ENCODE measurements around the gene ADCY9. TPM values are rescaled to one million over a fixed set of nuclear protein-coding genes. Genes with fewer than 3 reads are reported as not detected.

ADCY9 gene
- total and polyA plus RNA-seq, 8 donors, result 6.6 to 20.9 (median 18.0) TPM

DNA sequence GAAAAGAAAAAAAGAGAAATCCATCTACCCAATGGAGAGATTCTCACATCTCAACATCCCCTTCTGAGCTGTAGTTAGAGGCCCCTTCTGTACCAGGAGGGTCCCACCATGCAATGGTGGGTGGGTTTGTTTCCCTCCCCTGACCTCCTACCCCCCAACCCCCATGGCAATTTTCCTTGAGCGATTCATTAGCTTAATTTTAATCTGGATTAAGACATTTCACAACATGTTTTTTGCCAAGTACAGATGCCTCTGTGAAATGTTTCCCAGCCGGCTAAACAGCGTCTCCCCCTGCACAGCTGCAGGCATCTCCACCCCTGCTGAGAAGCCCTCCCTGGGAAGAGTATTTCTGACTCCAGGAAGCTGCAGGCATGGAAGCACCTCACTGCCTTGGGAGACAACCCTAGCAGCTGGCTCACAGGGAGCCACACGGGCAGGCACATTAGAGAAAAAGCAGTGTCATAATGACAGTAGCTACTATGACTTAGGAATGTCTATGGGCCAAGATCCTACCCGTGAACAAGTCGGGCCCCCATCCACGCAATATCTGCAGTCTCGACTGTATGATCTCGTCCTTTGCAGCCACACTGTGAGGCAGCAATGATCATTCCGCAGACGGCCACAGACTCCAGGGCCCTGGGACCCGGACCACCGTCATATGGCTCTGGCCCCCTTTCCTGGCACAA, 117.3 kb downstream of the ADCY9 start:
- DNase-seq, result peak in 1 of 6 donors; percentile 22
- WGBS, 2 donors, result 79 to 88% methylated on average over 13 of the region's 13 CpGs
- TF ChIP-seq, protein P1, sequence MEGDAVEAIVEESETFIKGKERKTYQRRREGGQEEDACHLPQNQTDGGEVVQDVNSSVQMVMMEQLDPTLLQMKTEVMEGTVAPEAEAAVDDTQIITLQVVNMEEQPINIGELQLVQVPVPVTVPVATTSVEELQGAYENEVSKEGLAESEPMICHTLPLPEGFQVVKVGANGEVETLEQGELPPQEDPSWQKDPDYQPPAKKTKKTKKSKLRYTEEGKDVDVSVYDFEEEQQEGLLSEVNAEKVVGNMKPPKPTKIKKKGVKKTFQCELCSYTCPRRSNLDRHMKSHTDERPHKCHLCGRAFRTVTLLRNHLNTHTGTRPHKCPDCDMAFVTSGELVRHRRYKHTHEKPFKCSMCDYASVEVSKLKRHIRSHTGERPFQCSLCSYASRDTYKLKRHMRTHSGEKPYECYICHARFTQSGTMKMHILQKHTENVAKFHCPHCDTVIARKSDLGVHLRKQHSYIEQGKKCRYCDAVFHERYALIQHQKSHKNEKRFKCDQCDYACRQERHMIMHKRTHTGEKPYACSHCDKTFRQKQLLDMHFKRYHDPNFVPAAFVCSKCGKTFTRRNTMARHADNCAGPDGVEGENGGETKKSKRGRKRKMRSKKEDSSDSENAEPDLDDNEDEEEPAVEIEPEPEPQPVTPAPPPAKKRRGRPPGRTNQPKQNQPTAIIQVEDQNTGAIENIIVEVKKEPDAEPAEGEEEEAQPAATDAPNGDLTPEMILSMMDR (IDR thresholded peaks at IDR 0.05), result no peak
- no peak for FAIRE-seq
- H3K27ac ChIP-seq, result no peak overlapping the region
- no peaks in the 10 kb centered on the region for H3K27me3 ChIP-seq
- H3K9me3 ChIP-seq, result no peaks in the 10 kb centered on the region
- peak in 3 of 4 donors; percentile 37 to 47 (median 38) for ATAC-seq
- no peaks in the 10 kb centered on the region for H3K36me3 ChIP-seq
- intact Hi-C loops (cut with DNase I), result no loop called here
- no peak overlapping the region for H3K4me3 ChIP-seq
- H3K4me1 ChIP-seq, result no peaks in the 10 kb centered on the region

DNA sequence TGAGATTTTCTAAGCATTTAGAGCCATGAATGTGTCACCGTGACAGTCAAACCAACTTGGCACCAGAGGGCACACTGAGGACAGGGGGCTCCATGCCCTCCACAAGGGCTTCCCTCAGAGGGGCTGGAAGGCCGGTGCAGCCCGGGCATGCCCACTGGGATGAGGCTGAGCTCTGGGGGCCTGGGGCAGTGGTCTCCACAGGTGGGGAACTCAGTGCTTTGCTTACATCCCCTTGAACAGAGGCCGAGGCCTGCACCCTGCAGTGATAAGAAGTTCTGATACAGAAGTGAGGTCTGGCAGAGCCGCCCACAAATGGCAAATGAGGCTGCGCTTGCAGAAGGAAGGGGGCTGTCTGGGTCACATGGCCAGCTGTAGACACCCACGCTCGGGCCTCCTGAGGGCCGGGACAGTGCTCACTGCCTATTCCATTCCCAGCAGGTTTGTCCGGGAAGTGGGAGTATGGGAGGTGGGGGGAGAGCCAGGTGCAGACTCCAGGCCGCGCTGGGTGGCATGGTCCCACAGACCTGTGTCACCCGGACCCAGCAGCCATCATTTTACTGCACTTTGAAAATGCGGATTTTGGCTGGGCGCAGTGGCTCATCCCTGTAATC, 118.9 kb downstream of the ADCY9 start:
- 94 to 95% methylated on average over 15 of the region's 15 CpGs for WGBS, 2 donors
- H3K36me3 ChIP-seq, result no peaks in the 10 kb centered on the region
- FAIRE-seq, result no peak
- H3K4me1 ChIP-seq, result no peaks in the 10 kb centered on the region
- H3K27me3 ChIP-seq, result no peaks in the 10 kb centered on the region
- no peak for ATAC-seq
- intact Hi-C loops (cut with DNase I), result no loop called here
- H3K27ac ChIP-seq, result no peak overlapping the region
- H3K9me3 ChIP-seq, result no peaks in the 10 kb centered on the region
- TF ChIP-seq, protein P1 (IDR thresholded peaks at IDR 0.05), result no peak
- H3K4me3 ChIP-seq, result no peak overlapping the region
- no peak for DNase-seq

DNA sequence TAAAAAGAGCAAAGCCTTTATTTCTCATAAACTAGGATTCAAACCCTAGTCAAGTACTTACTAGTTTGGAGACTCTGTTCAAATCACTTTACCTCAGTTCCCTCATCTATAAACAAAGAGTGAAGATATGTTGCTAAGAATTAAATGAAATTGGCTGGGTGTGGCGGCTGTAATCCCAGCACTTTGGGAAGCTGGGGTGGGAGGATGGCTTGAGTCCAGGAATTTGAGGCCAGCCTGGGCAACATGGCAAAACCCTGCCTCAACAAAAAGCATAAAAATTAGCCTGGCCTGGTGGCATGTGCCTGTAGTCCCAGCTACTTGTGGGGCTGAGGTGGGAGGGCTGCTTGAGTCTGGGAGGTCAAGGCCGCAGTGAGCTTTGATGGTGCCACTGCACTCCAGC, 121.2 kb downstream of the ADCY9 start:
- FAIRE-seq (no peak), DNase-seq (peak in 1 of 6 donors; percentile 2), ATAC-seq (no peak)
- Histone ChIP-seq H3K27me3 (no peaks in the 10 kb centered on the region), H3K27ac (no peak overlapping the region), H3K36me3 (no peaks in the 10 kb centered on the region), H3K9me3 (no peaks in the 10 kb centered on the region), H3K4me3 (no peak overlapping the region), H3K4me1 (no peaks in the 10 kb centered on the region)
- TF ChIP-seq, protein P1 (IDR thresholded peaks at IDR 0.05), result no peak
- WGBS, 2 donors, result 45 to 51% methylated on average over 2 of the region's 2 CpGs
- intact Hi-C loops (cut with DNase I), result no loop called here

DNA sequence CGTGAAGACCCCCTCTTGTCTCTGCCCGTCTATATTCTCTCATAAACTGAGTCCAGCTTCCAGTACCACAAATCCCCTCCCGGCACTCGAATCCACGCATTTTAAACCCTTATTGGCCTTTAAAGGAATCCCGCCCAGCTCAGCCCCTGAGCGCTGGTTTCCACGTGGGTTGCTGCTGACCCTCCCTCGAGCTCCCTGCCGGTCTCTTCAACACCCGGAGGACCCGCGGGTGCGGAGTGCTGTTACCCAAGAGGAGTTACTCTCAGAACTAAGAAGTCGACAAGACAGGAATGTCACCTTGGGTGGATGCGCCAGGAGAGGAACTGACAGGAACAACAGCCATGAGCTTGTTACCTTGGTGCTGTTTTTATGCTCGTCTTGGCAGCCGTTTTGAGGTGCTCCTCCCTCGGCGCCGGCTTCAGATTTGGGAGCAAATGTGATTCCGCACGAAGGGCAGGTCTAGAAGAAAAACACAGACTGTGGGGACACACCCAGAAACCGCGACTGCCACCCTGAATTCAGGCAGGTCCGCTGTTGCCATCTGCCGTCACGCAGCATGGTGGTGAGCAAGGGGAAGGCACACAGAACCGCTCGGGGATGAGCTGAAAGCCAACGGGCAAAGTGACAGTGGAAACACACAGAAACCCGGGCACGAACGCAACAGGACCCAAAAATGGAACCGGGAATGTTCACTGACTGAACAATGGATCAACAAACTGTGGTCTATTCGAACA, 123.0 kb downstream of the ADCY9 start:
- H3K27ac ChIP-seq, result no peak overlapping the region
- FAIRE-seq (no peak), ATAC-seq (no peak), DNase-seq (no peak)
- no peaks in the 10 kb centered on the region for H3K36me3 ChIP-seq
- H3K4me1 ChIP-seq, result no peaks in the 10 kb centered on the region
- 93% methylated on average over 36 of the region's 36 CpGs for WGBS, 2 donors
- H3K4me3 ChIP-seq, result no peak overlapping the region
- TF ChIP-seq, protein P1 (IDR thresholded peaks at IDR 0.05), result no peak
- H3K9me3 ChIP-seq, result no peaks in the 10 kb centered on the region
- intact Hi-C loops (cut with DNase I), result no loop called here
- H3K27me3 ChIP-seq, result no peaks in the 10 kb centered on the region
